ENCODE measurements around the gene HRH2.
"Not testable (repeated sequence)": the region's sequence is repeated elsewhere in the genome, so short reads cannot be mapped to it uniquely, and the experiment has no call there.

The HRH2 gene

DNA sequence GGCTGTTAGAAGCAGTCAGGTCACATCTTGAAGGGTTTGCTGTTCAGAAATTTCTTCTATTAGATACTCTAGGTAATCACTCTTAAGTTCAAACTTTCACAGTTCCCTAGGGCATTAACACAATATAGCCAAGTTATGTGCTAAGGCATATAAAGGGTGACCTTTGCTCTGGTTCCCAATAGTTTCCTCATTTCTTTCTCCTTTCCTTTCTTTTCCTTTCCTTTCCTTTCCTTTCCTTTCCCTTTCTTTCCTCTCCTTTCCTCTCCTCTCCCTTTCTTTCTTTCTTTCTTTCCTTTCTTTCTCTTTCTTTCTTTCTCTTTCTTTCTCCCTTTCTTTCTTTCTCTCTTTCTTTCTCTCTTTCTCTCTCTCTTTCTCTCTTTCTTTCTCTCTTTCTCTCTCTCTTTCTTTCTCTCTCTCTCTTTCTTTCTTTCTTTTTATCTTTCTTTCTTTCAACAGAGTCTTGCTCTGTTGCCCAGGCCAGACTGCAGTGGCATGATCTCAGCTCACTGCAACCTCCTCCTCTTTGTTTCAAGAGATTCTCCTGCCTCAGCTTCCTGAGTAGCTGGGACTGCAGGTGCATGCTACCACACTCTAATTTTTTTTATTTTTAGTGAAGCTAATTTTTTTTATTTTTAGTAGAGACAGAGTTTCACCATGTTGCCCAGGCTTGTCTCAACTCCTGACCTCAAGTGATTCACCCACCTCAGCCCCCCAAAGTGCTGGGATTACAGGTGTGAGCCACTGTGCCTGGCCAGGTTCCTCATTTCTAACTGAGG lies 7.3 kb upstream of the HRH2 start:
- not testable (repeated sequence) for DNase-seq

DNA sequence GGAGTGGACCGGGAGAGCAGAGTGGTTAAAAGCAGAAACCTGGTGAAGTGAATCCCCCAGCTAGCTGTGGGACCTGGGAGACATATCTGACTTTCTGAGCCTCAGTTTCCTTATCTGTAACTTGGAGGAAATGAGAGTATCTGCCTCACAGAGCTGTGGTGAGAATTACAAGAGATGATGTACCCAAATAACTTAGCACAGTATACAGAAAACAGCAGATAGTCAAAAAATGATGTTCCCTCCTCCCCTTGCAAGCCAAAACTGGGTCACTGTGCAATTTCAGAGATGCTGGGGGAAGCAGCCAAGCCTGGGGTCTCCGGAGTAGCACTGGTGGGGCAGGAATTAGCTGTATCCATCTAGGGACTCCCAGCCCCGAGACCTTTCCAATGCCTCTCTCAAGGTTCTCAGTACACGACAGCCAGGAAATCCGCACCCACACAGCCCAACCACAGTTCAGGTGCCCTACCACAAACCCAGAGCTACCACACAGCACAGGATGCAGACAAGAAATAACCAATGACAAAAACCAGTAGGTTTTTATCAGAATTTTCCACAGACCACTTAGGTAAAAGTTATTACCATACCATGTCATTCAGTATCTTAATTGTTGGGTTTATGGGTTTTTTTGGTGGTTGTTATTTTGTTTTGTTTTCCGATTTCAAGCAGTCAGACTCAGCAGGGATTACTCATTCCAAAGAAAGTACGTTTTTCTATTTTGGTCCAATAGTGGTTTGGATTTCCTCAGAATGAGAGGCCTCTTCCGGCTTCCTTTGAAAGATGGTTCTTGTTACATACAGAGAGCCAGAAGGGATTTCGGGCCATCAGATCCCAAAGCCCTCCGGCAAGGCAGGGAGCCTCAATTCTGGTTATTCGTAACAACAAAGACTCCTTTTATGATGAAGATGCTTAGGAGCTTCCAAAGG lies 4.9 kb upstream of the HRH2 start:
- DNase-seq: no peak

DNA sequence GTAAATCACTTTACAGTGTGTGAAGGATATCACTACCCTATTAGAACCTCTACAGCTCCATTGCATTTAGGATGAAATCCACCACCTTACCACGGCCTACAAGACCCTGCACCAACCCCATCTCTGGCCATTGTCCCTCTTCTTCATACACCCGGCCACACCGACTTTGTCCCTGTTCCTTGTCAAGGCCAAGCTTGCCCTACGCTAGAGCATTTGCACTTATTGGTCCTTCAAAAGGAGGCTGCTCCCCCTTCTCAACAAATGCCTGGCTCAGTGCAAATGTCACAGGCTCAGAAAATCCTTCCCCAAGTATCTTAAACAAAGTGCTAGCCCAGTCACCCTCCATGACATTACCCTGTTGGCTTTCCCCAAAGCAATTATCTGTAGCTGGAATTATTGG lies 4.1 kb upstream of the HRH2 start:
- DNase-seq: no peak

DNA sequence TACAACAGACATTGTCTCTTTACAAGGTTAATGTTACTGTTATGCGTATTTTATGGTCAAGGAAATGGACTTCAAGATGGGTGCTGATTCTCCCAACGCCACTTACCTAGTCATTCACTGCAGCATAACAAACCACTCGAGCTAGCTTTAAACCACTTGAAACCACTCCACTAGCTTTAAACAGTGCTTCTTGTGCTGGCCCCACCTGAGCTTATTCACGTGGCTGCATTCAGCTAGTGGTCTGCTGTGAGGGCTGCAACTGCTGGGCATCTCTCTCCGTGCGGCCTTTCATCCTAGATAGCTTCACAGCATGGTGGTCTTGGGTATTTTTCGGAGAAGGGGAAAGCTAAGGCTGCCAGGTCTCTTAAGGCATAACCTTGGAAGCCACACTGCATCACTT lies 3.5 kb upstream of the HRH2 start:
- no peak for DNase-seq

DNA sequence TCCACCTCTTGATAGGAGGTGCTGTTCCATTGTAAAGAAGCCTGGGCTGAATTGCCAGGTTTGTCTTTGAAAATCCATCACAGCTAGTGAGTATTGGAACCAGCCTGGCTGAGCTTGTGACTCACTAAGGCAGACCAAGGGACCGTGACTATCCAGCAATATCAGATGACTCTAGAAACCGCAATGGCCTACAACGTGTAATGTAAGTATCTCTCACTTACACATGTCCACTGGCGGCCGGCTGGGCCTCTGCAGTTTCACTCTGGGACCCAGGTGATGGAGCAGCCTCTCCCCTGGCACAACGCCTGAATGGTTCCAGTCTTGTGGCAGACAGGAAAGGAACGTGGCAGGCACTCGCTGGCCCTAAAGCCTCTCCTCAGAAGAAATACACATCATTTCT lies 3.1 kb upstream of the HRH2 start:
- DNase-seq: no peak

DNA sequence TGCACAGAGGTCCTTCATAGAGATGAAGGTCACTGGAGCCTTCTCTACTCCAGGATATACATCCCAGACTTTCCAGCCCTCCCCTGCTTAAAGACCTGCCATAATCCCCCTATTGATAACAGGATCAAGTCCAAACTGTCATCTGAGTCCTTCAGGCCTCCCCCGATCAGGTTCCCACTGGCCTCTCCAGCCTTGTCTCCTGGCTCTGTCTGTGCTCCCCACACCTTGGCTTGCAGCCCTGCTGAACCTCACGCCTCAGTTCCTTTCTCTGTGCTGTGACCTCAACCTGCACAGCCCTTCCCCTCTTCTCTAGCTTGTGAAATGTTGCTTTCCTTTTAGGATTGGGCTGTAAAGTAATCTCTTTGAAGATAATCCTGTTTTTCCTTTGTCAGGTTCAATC lies 2.5 kb upstream of the HRH2 start:
- DNase-seq: no peak

DNA sequence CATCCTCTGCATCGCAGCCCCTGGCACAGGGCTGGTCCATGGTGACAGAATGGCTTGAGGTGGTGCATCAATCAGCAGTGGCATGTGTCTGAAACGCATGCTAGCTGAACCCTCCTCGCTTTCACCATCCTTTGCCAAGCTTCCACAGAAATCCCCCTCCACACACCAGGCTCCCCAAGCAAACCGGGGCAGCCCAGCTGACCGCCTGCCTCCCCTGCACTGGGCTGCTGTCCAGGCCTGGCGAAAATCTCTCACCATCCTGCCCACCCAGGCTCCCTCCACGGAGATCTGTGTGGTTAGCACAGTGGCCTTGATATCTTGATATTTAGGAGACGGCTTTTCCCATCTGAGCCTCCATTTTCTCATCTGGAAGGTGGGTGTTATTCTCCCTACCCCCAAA lies 905 bp upstream of the HRH2 start:
- no peak for DNase-seq

DNA sequence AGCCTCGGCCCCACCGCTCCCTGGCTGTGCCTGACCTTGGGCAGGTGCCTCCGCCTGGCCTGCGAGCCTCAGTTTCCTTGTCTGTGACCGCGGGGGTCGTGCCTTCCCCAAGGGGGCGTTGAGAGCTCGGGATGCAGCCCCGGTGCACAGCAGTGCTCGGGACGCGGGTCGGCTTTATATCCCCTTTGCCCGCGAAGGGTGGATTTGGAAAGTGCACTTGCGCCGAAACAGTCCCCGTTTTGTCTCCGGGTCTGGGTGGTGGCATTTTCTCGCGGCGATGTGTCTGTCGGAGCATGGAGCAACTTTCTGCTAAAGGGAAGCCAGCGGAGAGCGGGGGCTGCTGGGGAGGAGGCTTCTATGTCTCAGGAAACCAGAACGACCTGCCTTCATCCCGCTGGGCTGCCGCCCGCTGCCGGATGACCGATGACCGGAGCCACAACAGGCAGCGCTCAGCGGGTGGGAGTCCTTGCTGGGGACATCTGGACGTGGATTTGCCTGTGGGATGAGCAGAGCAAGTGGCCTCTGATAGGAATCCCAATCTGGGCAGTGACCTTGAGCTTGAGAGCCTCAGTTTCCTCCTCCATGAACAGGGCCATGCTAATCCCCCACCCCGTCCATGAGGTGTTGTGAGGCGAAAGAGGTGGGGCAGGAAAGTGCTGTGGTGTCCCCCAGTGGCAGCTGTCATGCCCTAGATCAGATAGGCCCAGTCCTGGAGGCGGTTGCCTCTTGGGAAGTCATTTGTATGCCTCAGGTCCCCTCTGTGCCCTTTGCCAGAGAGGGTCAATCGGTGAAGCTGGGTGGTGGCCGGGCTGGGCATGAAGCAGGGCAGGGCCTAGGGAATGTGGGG lies 651 bp downstream of the HRH2 start:
- no peak for DNase-seq

DNA sequence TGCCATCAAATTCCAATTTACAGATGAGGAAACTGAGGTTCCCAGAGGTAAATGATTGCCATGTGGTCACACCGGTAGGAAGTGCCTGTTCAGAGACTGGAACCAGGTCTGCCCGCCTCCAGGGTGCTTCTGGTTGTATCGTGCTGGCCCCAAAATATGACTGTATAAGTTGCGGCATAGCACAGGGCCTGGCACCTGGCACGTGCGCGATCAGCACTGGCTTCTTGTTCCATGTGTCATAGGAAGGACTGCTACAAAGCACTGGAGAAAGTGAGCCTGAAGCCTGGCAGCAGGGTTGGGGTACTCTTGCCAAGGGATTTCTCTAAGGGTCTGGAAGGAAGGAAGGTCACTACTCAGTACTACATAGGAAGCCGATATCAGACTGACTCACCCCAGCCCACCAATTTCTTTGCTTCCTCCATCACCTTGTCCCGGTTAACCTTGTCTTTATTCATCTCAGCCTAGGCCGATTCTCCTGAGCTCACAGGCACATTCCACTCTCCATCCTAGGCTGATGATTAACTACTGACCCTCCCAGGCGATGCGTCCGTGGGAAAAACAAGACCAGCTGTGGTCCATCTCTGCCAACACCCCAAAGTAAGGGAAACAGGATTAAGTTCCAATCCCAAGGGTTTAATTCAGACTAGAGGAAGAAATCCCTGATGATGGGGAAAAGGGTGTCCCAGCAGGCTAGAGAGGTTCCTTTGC lies 1.8 kb downstream of the HRH2 start:
- no peak for DNase-seq

DNA sequence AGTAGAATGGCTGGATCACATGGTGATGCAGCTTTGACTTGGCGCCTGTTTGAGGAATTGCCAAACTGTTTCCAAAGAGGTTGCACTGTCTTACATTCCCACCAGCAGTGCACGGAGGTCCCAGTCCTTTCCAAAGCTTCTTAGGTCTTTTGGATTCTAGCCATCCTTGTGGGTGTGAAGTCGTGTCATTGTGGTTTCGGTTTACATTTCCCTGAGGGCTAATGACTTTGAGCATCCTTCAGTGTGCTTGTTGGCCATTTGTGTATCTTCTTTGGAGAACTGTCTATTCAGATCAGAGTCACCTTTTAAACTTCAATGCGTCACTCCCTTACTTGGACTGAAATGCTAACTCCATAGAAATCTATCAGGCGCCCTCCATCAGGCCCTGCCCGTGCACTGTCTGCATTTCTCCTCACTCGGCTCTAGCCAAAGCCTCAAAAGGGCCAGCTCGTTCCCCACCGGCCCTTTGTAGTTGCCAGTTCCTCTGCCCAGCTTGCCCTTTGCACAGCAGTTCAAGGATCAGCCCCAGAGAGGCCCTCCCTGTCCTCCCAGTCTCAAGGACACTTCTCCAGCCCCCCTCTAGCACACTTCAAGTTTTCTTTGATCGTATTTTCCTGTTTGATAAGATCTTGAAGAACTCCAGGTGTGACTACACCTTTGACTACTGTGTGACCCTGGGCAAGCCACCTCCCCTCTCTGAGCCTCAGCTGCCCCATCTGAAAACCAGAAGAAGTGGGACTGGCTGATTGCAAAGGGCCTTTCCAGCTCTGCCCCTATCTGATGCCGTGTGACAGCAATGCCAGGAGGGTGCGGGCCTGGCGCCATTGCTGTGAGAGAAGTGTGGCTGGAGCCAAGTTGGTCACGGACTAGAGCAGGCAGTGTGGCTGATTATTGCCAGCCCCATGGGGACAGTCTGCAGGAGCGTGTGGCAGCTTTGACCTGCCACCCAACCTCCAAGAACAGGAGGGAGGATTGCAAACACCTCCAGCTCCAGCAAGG lies 5.6 kb downstream of the HRH2 start:
- DNase-seq: no peak

DNA sequence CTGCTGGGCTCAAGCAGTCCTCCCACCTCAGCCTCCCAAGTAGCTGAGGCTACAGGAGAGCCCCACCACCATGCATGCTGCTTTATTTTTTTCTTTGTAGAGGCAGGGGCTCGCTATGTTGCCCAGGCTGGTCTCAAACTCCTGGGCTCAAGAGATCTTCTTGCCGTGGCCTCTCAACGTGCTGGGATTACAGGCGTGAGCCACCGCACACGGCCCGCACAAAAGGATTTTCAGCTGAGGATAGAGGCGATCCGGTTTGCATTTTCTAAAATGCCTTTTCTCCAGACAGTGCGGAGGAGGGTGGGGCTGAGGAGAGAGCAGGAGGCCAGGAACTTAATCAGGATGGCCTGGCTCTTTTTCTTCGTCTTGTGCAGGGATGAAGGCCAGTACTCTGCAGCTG lies 6.9 kb downstream of the HRH2 start:
- DNase-seq: no peak

DNA sequence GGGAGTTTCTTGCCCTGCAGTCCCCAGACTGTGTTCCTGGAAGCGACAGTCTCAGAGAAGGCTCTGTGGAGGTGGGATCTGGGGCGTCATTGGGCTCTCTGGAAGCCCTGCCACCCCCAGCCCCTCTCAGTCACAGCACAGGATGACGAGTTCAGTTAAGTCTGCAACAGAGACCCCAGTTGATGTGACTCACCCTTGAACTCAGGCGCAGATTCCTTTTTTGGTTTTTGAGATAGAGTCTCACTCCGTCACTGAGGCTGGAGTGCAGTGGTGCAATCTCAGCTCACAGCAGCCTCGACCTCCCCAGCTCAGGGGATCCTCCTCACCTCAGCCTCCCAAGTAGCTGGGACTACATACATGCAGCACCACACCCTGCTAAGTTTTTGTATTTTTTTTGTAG lies 8.3 kb downstream of the HRH2 start:
- no peak for DNase-seq

DNA sequence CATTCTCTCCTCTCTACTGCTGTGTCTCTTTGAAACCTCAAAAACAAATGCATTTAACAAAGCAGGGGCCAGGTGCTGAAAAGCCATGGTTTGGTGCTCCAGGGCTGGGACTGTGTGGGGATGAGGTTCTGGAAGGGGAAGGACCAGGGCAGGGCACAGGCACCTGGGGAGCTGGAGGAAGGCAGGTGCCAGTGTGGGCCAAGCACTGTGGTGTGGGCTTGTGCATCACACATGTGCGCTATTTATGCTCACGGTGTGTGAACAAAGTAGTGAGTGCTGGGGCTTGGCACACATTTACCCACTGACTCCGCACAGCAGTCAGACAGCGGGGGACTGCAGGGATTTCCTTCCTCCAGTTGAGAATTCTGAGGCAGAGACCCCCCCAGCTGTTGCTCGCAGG lies 10.1 kb downstream of the HRH2 start:
- no peak for DNase-seq

DNA sequence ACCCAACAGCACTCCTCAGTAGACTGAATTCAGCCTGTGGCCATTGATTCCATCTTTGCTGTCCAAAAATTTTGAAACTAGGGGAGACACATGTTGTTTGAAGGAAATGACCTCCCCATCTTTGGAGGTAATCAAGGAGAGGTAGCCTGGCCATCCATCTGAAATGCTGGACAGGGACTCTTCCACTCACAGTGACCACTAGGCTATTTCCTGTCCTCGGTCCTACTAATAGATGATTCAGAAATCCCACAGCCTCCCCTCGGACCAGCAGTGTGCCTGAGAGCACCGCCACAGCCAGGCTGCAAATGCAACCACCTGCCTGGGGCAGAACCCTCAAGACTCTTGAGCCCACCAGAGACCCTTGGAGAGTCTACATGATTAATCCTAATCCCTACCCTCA lies 12.5 kb downstream of the HRH2 start:
- DNase-seq: no peak

DNA sequence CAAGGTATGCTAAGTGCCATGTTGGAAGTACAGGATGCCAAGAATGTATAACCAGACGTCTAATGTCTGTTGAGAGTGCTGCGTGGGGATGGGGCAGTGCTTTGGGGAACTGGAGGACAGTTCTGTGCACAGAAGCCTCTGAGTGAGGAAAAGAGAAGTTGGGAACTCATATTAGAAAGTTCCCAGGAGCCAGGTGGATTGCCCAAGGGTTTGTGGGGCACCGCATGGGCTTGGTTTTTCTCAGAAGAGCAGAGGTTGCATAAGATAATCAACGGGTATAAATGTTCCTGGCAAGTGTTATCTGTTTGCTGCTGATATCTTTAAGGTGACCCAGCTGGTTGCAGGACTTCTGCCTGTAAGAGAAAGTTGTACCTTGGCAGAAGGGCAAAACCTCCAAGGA lies 13.1 kb downstream of the HRH2 start:
- no peak for DNase-seq

DNA sequence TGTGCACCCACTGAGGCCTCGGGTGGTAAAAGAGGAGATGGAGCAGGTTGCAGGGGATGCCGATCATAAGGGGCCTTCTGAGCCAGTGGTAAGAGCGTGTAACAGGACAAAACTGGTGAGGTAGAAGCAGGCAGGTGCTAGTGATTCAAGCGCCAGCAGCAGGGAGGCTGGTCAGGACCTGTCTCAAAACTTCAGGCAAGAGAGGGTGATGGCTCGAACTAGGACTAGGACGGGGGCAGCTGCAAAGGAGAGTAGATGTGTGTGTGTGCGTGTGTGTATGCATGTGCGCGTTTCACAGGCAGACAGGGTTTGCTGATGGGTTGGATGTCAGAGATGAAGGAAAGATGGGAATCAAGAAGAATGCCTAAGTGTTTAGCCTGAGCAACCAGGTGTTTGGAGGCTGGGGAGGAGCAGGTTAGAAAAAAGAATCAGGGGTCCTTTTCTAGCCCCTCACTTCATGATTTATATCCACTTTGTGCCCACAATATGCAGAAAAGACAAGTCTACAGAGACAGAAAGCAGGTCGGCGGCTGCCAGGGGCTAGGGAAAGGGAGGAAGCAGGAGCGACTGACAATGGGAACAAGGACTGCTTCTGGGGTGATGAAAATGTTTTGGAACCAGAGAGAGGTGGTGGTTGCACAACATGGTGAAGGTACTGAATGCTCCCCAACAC lies 15.2 kb downstream of the HRH2 start:
- DNase-seq: no peak

DNA sequence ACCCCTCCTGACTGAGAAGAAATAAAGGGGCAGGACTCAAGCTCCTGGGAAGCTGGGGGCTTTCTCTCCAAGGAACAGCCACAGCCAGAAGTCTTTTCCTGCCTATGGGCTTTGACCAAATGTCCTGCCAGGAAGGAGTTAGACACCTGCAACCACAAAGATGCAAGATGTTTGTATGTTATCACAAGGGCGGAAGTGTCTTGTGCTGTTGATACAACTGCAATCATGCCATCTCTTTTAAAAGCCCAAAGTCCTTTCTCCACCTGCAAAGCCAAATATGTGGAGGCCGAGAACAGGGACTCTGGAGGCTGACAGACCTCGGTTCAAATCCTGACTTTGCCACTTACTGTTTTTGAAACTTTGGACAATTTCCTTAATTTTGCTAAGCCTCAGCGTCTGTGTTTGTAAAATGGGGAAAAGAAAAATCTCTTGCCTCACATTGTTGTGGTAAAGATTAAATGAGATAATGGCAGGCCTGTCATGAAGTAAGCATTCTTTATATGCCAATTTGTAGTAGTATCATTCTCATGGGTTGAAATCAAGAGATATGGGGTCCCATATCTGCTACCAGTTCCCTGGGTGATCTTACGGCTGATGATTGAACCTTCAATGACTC lies 17.0 kb downstream of the HRH2 start:
- DNase-seq: no peak

DNA sequence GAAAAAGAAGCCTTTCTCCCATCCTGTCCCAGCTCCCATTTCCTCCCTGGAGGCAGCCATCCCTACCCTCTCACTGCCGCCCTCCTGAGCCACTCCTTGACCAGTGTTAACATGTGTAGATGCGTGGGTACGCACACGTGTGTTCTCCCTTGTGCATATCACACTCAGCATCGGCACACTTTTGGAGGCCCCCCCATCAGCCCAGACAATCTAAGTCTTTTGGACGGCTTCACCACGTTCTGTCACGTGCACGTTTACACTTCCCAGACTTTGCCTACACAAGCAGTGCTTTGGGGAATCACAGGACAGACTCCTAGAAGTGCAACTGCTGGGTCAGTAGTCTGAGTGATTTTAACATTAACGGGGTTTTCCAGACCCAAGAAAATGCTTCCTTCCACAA lies 18.0 kb downstream of the HRH2 start:
- no peak for DNase-seq

DNA sequence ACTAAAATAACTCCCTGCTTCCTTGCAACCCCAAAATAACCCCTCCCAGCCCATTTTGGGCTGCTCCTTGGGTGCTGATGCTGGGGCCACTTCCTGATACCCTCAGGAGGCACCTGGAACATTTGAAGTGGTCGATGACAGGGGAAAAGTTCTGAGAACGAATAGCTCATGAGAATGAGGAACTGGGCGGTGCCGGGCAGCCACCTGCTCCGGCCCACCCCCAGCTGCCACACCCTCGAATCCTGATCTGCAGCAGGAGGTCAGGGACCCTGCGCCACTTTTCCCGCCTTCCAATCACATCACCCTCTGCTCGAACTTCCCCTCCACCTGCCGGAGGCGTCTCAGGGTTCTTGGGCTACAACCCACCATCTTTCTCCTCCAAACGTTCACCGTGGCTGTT lies 19.7 kb downstream of the HRH2 start:
- DNase-seq: no peak

DNA sequence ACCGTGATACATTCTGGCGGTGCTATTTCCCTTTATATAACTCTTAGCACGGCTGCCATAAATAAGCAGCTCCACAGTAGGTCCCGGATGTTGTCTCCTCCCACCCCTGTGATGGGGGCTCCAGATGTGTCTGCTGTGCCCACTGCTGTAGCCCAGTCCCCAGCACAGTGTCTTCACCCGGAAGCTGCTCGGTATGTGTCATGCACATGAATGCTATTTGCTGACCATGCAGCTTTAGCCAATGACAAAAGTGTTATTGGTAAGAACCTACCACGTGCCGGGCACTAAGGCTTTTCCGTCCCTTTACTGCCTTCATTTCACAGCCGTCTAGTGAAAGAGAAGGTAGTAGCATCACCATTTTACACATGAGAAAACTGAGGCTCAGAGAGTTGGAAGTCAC lies 20.2 kb downstream of the HRH2 start:
- no peak for DNase-seq
